Right cardiac atrium (tissue), 5 donors: Measurements from ENCODE around the gene MRPS23. TPM values are rescaled to one million over a fixed set of nuclear protein-coding genes. Genes with fewer than 3 reads are reported as not detected.

Source experiments
- ATAC-seq, 2 donors: fragments of 200-7000 bp; cut with Tn5 transposase; one replicate each; pipeline versions ENCODE4 v1.8.0 to v1.9.1; 2020; ENCODE audit warnings: moderate library complexity in 2 of 2, mild to moderate bottlenecking in 1 of 2
- DNase-seq, 3 donors: peaks; one replicate each; pipeline ENCODE4 v3.0.0-alpha.2; 2020
- H3K27ac ChIP-seq: one replicate; pipeline ENCODE4 v1.5.1; 2013; ENCODE audit warnings: mild to moderate bottlenecking, low read length, control low read depth, moderate library complexity
- H3K27me3 ChIP-seq: one replicate; pipeline ENCODE4 v1.6.1; 2013; ENCODE audit not compliant: control insufficient read depth, insufficient read depth
- H3K4me1 ChIP-seq: one replicate; pipeline ENCODE4 v1.6.1; 2013; ENCODE audit warnings: low read length; ENCODE audit not compliant: control insufficient read depth, insufficient read depth
- H3K4me3 ChIP-seq: one replicate; pipeline ENCODE4 v1.5.1; 2013; ENCODE audit warnings: low read length, control low read depth
- H3K9me3 ChIP-seq: one replicate; pipeline ENCODE4 v1.6.1; 2013; ENCODE audit warnings: low read length; ENCODE audit not compliant: control insufficient read depth
- WGBS: extraction: QIAGEN DNeasy Blood & Tissue Kit; methylation state at CpG from one replicate; pipeline ENCODE4 v1.1.7; 2013; 5-methylcytosine and 5-hydroxymethylcytosine counted together
- intact Hi-C, 4 donors: fragments of 100-400 bp; cut with DNase I; formaldehyde crosslinking; loops; one replicate each; pipeline versions ENCODE4 v1.11.0 to v1.14.0; 2022 to 2023
- polyA plus RNA-seq: library from polyadenylated mRNA; stranded (reverse); fragments of 200-250 nt; gene quantifications from one replicate; pipeline ENCODE4 v1.2.3, GENCODE V29; 2013
- total RNA-seq, 4 donors: library from RNA; stranded (reverse); fragmentation: NEBNext Ultra II Directional; extraction: Animal tissue kit (Norgen Biotek cat#: 25700); gene quantifications; one replicate each; pipeline ENCODE4 v1.2.1, GENCODE V29; 2021
- donor health status: healthy with polysubstance abuse.
- donor health status: DM: no; HTN: yes; CAD: no.
- donor health status: DM: no; HTN: no; CAD: no.
- donor health status: DM: no; HTN: yes; CAD: no; lungs with severe emphysema.
- donor health status: DM: yes; HTN: yes; CAD: no.

The MRPS23 gene
- total and polyA plus RNA-seq, 5 donors: 50.9 to 68.3 (median 60.8) TPM

DNA sequence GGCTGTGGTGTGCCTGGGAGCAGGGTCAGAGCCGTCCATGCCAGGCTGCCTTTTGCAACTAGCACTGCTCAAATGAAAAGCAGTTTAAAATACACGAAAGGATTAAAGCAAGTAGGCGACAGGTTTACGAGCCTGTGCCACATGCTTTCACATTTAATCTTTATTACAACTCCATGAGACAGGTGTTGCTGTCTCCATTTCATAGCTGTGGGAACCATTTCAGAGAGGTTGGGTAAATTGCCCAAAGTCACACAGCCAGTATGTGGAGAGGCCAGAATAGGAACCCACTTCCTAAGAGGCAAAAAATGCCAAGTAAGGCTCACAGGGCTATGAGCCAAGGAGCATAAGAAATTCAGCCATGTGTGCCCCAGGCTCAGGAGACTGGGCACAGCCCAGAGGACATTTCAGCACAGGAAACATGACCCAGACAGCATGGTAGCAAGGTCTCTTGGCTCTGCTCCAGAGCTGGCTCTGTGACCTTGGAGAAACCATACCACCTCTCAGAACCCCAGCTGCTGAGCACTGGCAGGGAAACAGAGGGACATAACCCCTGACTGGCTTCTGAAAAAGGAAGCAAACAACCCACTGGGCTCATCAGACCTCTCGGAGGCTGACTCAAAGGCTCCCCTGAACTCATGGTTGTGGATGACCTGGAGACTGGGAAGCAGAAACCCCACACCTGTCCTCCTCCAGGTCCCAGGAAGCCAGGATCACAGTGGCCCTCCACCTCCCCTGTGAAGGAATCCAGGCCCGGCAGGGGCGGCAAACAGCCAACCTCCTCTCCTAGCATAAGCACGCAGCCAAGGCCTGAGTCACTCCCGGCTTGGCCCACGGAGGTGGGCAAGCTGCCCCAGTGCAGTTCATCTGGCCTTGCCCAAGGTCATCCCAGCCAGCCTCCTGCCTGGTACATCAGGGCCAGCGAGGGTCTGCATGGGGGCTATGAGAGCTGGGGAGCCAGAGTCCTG lies 40.3 kb upstream of the MRPS23 start:
- peak; percentile 87 to 96 (median 96) for DNase-seq
- intact Hi-C loops: loop anchor here (5.0 to 10.0 kb wide), 4 partner anchors 62 to 97 kb away; partner anchors contain the start of genes CUEDC1 (in 2 of the 4) and VEZF1 (in 2 of the 4)
- Histone ChIP-seq H3K9me3 (no peaks in the 10 kb centered on the region), H3K27ac (peak overlapping the region; percentile 100), H3K27me3 (no peaks in the 10 kb centered on the region), H3K4me3 (no peak overlapping the region), H3K4me1 (peaks cover 37% of the 10 kb centered on the region)
- peak; percentile 35 to 42 for ATAC-seq
- 56% methylated on average over 11 of the region's 11 CpGs for WGBS

GRCh38 chr17:57889252-57889651 lies 39.4 kb upstream of the MRPS23 start:
- no peak for ATAC-seq
- DNase-seq: peak in 1 of 3 donors; percentile 37
- H3K27ac ChIP-seq: peak overlapping the region; percentile 100
- 89% methylated on average over 2 of the region's 2 CpGs for WGBS
- no peak overlapping the region for H3K4me3 ChIP-seq
- peaks cover 36% of the 10 kb centered on the region for H3K4me1 ChIP-seq
- intact Hi-C loops: no loop called here
- H3K9me3 ChIP-seq: no peaks in the 10 kb centered on the region
- H3K27me3 ChIP-seq: no peaks in the 10 kb centered on the region

DNA sequence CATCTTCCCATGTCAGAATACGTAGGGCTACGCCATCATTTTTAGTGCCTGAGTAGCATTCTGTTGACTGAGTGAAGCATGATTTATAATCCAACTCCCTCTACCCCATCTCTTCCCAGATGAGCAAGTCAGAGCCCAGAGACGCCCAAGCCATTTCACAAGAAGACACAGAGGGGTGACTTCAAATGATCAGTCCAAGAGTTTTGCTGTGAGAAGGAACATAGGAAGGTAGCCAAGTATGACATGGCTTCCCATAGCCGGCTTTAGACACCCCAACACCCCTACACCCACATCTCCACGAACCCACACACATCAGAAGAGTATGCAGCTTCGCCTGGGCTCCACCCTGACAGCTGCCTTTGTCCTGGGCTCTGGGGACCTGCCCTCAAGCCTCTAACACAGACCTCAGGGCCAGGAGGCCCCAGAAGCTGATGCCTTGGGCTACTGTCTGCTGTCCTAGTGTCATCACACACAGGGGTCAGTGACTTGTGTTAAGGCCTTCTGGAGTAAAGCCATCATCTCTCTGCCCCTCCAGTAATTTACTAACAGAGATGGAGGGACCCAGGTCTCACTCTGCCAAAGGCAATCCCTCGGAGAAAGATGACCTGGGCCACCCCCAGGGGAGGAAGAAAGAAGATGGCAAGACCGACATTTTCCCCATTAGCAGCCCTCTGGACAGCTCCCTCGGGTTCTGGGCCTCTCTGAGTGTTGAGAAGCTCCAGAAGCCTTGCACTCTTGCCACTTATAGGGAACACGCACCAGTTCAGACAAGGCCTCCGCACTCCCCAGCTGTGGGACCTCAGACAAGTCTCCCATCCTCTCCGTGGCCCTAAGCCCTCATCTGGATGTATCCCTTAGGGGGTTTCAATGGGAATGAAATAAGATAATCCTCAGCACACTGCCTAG lies 38.7 kb upstream of the MRPS23 start:
- no peak for ATAC-seq
- peaks cover 36% of the 10 kb centered on the region for H3K4me1 ChIP-seq
- intact Hi-C loops: no loop called here

DNA sequence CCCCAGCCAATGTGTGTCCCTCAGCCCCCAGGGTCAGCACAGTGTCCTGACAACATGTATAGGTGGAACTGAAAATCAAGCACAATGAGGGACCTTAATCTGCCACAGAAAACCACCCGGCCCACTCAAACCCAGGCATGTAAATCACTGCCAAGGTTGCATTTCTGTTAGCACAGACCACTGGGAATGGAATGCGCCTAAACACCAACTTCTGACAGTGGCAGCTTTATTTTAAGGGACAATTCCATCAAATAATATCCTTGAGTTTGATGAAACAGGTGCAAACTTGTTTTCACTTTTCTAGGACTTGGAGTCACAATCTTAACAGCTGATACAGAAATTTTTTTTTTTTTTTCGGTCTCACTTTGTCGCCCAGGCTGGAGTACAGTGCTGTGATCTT lies 37.3 kb upstream of the MRPS23 start:
- WGBS: 95% methylated on average over 4 of the region's 4 CpGs
- Histone ChIP-seq H3K27me3 (no peaks in the 10 kb centered on the region), H3K4me1 (peaks cover 30% of the 10 kb centered on the region), H3K27ac (no peak overlapping the region), H3K4me3 (no peak overlapping the region), H3K9me3 (no peaks in the 10 kb centered on the region)
- ATAC-seq (no peak), DNase-seq (peak in 1 of 3 donors; percentile 6)
- intact Hi-C loops: no loop called here

More for the DNA sequence above, 38.7 kb upstream of the MRPS23 start:
- no peaks in the 10 kb centered on the region for H3K9me3 ChIP-seq
- WGBS: 71% methylated on average over 12 of the region's 12 CpGs
- no peaks in the 10 kb centered on the region for H3K27me3 ChIP-seq
- H3K27ac ChIP-seq: peak overlapping the region; percentile 100
- DNase-seq: peak in 1 of 3 donors; percentile 53
- H3K4me3 ChIP-seq: no peak overlapping the region

DNA sequence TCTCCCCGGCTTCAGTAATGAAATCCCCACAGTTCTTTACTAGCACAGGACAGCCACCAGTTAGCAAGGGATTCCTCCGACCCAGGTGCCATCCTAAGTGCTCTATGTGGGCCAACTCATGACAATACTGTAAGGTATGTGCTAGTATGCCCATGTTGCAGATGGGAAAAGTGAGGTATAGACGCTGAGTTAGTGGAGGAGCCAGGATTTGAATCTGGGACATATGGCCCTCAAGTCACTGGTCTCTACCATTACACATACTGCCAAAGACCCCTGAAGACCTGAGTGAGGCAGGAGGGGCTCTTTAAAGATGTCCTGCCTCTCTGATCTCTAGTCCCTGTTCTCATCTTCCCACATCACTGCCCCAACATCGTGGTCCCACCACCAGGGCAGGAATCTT lies 36.2 kb upstream of the MRPS23 start:
- DNase-seq: no peak
- WGBS: 92% methylated on average over 4 of the region's 4 CpGs
- Histone ChIP-seq H3K9me3 (no peaks in the 10 kb centered on the region), H3K4me3 (no peak overlapping the region), H3K4me1 (peaks cover 24% of the 10 kb centered on the region), H3K27me3 (no peaks in the 10 kb centered on the region), H3K27ac (no peak overlapping the region)
- intact Hi-C loops: no loop called here
- ATAC-seq: no peak

GRCh38 chr17:57885148-57885915 lies 35.5 kb upstream of the MRPS23 start:
- H3K9me3 ChIP-seq: no peaks in the 10 kb centered on the region
- no peak overlapping the region for H3K4me3 ChIP-seq
- H3K4me1 ChIP-seq: peaks cover 21% of the 10 kb centered on the region
- H3K27ac ChIP-seq: no peak overlapping the region
- no peaks in the 10 kb centered on the region for H3K27me3 ChIP-seq
- ATAC-seq (no peak), DNase-seq (peak in 1 of 3 donors; percentile 53)
- WGBS: 89% methylated on average over 67 of the region's 67 CpGs
- intact Hi-C loops: no loop called here

GRCh38 chr17:57881783-57882351 lies 32.0 kb upstream of the MRPS23 start:
- H3K9me3 ChIP-seq: no peaks in the 10 kb centered on the region
- WGBS: 40% methylated on average over 9 of the region's 9 CpGs
- H3K27ac ChIP-seq: peak overlapping the region; percentile 45
- H3K4me1 ChIP-seq: peaks cover 7% of the 10 kb centered on the region
- H3K4me3 ChIP-seq: no peak overlapping the region
- peak; percentile 30 to 45 for ATAC-seq
- DNase-seq: peak in 2 of 3 donors; percentile 75 to 83
- no peaks in the 10 kb centered on the region for H3K27me3 ChIP-seq
- intact Hi-C loops: no loop called here

- WGBS: 45% methylated on average over 8 of the region's 8 CpGs
- no peak overlapping the region for H3K4me3 ChIP-seq
- DNase-seq: peak in 1 of 3 donors; percentile 66
- H3K27ac ChIP-seq: peak overlapping the region; percentile 45
- peak; percentile 22 for ATAC-seq
- intact Hi-C loops: no loop called here
- no peaks in the 10 kb centered on the region for H3K9me3 ChIP-seq
- peaks cover 7% of the 10 kb centered on the region for H3K4me1 ChIP-seq
- H3K27me3 ChIP-seq: no peaks in the 10 kb centered on the region
Measured at GRCh38 chr17:57881143-57881542, 31.3 kb upstream of the MRPS23 start.

DNA sequence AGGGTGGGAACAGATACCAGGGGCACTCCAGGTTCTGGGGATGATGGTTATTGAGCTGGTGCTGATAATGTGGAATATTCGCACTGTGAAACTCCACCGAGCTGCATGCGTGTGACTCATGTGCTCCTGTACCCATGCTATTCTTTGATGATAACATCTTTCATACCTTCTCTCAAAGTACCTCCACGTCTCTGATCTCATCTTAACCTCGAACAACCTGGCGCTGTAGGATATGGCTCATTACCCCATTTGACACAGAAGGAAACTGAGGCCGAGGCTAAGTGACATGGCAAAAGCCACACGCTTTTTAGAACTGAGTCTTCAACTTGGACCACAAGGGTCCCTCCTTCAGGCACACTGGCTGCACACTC lies 30.2 kb upstream of the MRPS23 start:
- no peak for ATAC-seq
- WGBS: 93% methylated on average over 8 of the region's 8 CpGs
- Histone ChIP-seq H3K4me3 (no peak overlapping the region), H3K27ac (no peak overlapping the region), H3K27me3 (no peaks in the 10 kb centered on the region), H3K4me1 (peaks cover 9% of the 10 kb centered on the region), H3K9me3 (no peaks in the 10 kb centered on the region)
- intact Hi-C loops: no loop called here
- no peak for DNase-seq

- Histone ChIP-seq H3K9me3 (no peaks in the 10 kb centered on the region), H3K27me3 (no peaks in the 10 kb centered on the region), H3K4me1 (peaks cover 11% of the 10 kb centered on the region), H3K4me3 (no peak overlapping the region), H3K27ac (no peak overlapping the region)
- 78% methylated on average over 12 of the region's 12 CpGs for WGBS
- DNase-seq (no peak), ATAC-seq (no peak)
- intact Hi-C loops: no loop called here
Measured at GRCh38 chr17:57879437-57880085, 29.7 kb upstream of the MRPS23 start.
